Panc1 (cell line): ENCODE results near the gene TROAP. TPM values are rescaled to one million over a fixed set of nuclear protein-coding genes. Genes with fewer than 3 reads are reported as not detected.

Experiments used
- ATAC-seq: fragments of 200-7000 bp; cut with Tn5 transposase; 2 replicates; pipeline ENCODE4 v1.9.1; 2020; ENCODE audit warnings: mild to moderate bottlenecking, moderate library complexity
- BruUV-seq: library from RNA; stranded (reverse); fragments of 400-500 nt; replicated peaks from 2 replicates; lab custom pipeline; 2021; lab: Mats Ljungman, UMichigan
- CTCF ChIA-PET: fragments of 300-600 bp; sonication (Branson Sonifier 250); formaldehyde crosslinking; loops from one replicate; lab custom pipeline; 2022; ENCODE audit warnings: antibody characterized with exemption; lab: Charles Lee
- POLR2A ChIA-PET: fragments of 300-600 bp; sonication (Branson Sonifier 250); formaldehyde crosslinking; loops from one replicate; lab custom pipeline; 2022; ENCODE audit warnings: antibody characterized with exemption; lab: Charles Lee
- DNase-seq: peaks from one replicate; pipeline ENCODE4 v3.0.0-alpha.2; 2010; ENCODE audit warnings: low read depth, low spot score
- H3K27ac ChIP-seq: 2 replicates; pipeline ENCODE4 v1.5.1; 2011; ENCODE audit warnings: mild to moderate bottlenecking, low read length, inconsistent platforms
- H3K27me3 ChIP-seq: fragments of 200-500 bp; sonication (Bioruptor generic); 2 replicates; pipeline ENCODE4 v1.6.0; 2014; ENCODE audit warnings: low read length, inconsistent platforms; ENCODE audit not compliant: control insufficient read depth, insufficient read depth
- H3K36me3 ChIP-seq: fragments of 200-500 bp; sonication (Bioruptor generic); 2 replicates; pipeline ENCODE4 v1.5.1; 2014; ENCODE audit warnings: inconsistent platforms, mild to moderate bottlenecking, low read length, moderate library complexity; ENCODE audit not compliant: control insufficient read depth, insufficient read depth
- H3K4me1 ChIP-seq: 2 replicates; pipeline ENCODE4 v1.5.1; 2011; ENCODE audit warnings: inconsistent platforms, mild to moderate bottlenecking, low read length, moderate library complexity; ENCODE audit not compliant: control insufficient read depth, insufficient read depth
- H3K4me3 ChIP-seq, 2 experiments: 2 replicates each; pipeline ENCODE4 v1.5.1; 2011 to 2012; ENCODE audit warnings: low read depth in 2 of 2, low read length in 2 of 2, mild to moderate bottlenecking in 2 of 2, inconsistent platforms in 1 of 2, moderate library complexity in 1 of 2
- H3K9me3 ChIP-seq: fragments of 200-500 bp; sonication (Bioruptor generic); 2 replicates; pipeline ENCODE4 v1.5.1; 2014; ENCODE audit warnings: low read depth, mild to moderate bottlenecking, inconsistent platforms, low read length, moderate library complexity; ENCODE audit not compliant: control insufficient read depth, insufficient read depth
- POLR2AphosphoS5 ChIP-seq: IDR thresholded peaks from 2 replicates; pipeline ENCODE4 v1.6.1; 2012; ENCODE audit warnings: mild to moderate bottlenecking, low read depth, low read length, moderate library complexity
- SIN3A ChIP-seq: IDR thresholded peaks from 2 replicates; pipeline ENCODE4 v1.6.1; 2012; ENCODE audit warnings: low read depth, mild to moderate bottlenecking, low read length, moderate library complexity, borderline replicate concordance; ENCODE audit not compliant: insufficient read depth
- TCF7L2 ChIP-seq: IDR thresholded peaks from 2 replicates; pipeline ENCODE4 v1.6.1; 2011; ENCODE audit warnings: mild to moderate bottlenecking, low read depth, low read length, inconsistent platforms
- in situ Hi-C: cut with HindIII; loops from 2 replicates; pipeline ENCODE4 v1.10.0; 2016; ENCODE audit warnings: low sequenced_read_pairs, low pct_unique_long_range_greater_than_20kb
- intact Hi-C: fragments of 100-400 bp; cut with micrococcal nuclease; formaldehyde crosslinking; loops from one replicate; pipeline ENCODE4 v1.10.0; 2022; ENCODE audit not compliant: unreplicated experiment
- total RNA-seq: library from RNA; stranded (reverse); gene quantifications from one replicate; pipeline ENCODE4 v1.2.1, GENCODE V29; 2021; ENCODE audit not compliant: unreplicated experiment
- TF ChIP-seq, protein P1 (sequence below), 2 experiments: IDR thresholded peaks; 2 replicates each; pipeline ENCODE4 v1.6.1; 2011 to 2012; ENCODE audit warnings: low read depth in 2 of 2, control low read depth in 1 of 2, low read length in 1 of 2, mild to moderate bottlenecking in 1 of 2, moderate library complexity in 1 of 2; ENCODE audit not compliant: insufficient read depth in 1 of 2
- TF ChIP-seq, protein P2 (sequence below): fragments of 450-650 bp; IDR thresholded peaks from 2 replicates; pipeline ENCODE4 v1.5.1; 2017; ENCODE audit warnings: mild to moderate bottlenecking

The TROAP gene
- total RNA-seq, 1 experiment from 2014 or later = 50.0 TPM

DNA sequence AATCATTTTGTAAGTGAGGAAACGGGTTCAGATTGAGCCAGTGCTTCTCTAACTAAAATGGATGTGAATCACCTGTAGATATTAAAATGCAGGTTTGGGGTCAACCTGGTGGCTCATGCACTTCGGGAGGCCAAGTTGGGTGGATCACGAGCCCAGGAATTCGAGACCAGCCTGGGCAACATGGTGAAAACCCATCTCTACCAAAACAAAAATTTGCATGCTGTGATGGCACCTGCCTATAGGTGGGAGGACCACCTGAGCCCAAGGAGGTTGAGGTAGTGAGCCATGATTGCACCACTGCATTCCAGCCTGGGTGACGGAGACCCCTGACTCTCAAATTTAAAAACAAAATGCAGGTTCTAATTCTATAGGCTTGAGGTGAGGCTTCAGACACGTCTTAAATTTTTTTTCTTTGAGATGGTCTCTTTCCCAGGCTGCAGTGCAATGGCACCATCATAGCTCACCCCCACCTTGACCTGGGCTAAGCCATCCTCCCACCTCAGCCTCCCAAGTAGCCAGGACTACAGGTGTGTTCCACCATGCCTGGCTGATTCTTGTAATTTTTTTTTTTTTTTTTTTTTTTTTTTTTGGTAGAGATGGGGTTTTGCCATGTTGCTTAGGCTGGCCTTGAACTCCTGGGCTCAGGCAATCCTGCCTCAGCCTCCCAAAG lies 49.2 kb upstream of the TROAP start:
- BruUV-seq = no TSS peak
- POLR2A ChIA-PET = interaction anchor here (0.6 kb wide), 1 partner anchor 27 kb away, joined by 4 read pairs; no protein-coding TSS in a partner anchor
- H3K4me3 ChIP-seq = no peak overlapping the region
- no peaks in the 10 kb centered on the region for H3K9me3 ChIP-seq
- ATAC-seq (peak; percentile 11), DNase-seq (no peak)
- H3K4me1 ChIP-seq = peaks cover 7% of the 10 kb centered on the region
- TF ChIP-seq TCF7L2 = no peak
- TF ChIP-seq SIN3A = no peak
- peak; percentile 65 for TF ChIP-seq POLR2AphosphoS5
- CTCF ChIA-PET = interaction anchor here (0.6 to 0.7 kb wide), 2 partner anchors 39 to 253 kb away, joined by 4 to 5 read pairs; no protein-coding TSS in a partner anchor
- no peak overlapping the region for H3K27ac ChIP-seq
- no peaks in the 10 kb centered on the region for H3K27me3 ChIP-seq
- H3K36me3 ChIP-seq = peaks cover 21% of the 10 kb centered on the region
- intact Hi-C loops (no loop called here), in situ Hi-C loops (no loop called here)

DNA sequence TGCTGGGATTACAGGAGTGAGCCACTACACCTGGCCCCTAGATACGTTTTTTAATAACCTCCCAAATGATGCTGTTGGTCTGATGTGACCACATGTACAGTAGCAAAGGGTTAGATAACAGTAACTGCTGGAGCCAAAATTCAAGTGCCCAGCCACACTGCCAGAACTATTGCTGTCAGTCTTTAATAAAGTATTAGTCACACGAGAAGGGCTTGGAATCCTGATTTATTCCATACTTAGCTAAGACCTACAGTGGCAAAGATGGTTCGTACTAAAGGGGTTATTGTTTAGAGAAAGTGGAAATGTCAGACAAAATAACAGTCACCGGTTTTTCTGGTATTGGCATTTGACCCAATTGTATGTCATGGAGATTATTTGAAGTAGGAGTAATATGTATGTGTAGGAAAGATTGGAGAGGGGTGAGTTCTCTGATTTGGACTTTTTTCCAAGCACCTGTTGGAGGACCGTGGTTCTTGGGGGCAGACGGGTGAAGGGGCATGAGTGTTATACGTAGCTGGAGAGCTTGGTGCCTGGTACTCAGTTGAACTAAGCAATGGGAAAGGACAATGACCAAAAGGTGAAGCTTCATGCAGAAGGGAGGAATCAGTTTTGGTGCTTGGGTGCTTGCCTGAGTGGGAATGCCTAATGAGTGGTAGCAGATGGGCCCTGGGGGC lies 48.5 kb upstream of the TROAP start:
- ATAC-seq (peak; percentile 30), DNase-seq (no peak)
- in situ Hi-C loops = no loop called here
- Histone ChIP-seq H3K27ac (no peak overlapping the region), H3K27me3 (no peaks in the 10 kb centered on the region), H3K4me1 (peaks cover 7% of the 10 kb centered on the region), H3K9me3 (no peaks in the 10 kb centered on the region), H3K4me3 (no peak overlapping the region), H3K36me3 (peaks cover 21% of the 10 kb centered on the region)
- intact Hi-C loops = no loop called here
- TF ChIP-seq, protein P1, sequence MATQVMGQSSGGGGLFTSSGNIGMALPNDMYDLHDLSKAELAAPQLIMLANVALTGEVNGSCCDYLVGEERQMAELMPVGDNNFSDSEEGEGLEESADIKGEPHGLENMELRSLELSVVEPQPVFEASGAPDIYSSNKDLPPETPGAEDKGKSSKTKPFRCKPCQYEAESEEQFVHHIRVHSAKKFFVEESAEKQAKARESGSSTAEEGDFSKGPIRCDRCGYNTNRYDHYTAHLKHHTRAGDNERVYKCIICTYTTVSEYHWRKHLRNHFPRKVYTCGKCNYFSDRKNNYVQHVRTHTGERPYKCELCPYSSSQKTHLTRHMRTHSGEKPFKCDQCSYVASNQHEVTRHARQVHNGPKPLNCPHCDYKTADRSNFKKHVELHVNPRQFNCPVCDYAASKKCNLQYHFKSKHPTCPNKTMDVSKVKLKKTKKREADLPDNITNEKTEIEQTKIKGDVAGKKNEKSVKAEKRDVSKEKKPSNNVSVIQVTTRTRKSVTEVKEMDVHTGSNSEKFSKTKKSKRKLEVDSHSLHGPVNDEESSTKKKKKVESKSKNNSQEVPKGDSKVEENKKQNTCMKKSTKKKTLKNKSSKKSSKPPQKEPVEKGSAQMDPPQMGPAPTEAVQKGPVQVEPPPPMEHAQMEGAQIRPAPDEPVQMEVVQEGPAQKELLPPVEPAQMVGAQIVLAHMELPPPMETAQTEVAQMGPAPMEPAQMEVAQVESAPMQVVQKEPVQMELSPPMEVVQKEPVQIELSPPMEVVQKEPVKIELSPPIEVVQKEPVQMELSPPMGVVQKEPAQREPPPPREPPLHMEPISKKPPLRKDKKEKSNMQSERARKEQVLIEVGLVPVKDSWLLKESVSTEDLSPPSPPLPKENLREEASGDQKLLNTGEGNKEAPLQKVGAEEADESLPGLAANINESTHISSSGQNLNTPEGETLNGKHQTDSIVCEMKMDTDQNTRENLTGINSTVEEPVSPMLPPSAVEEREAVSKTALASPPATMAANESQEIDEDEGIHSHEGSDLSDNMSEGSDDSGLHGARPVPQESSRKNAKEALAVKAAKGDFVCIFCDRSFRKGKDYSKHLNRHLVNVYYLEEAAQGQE (IDR thresholded peaks at IDR 0.05; ENCODE audit: insufficient read depth in 1 of 2, low read depth in 2 of 2, low read length in 1 of 2) = no peak
- TF ChIP-seq, protein P2, sequence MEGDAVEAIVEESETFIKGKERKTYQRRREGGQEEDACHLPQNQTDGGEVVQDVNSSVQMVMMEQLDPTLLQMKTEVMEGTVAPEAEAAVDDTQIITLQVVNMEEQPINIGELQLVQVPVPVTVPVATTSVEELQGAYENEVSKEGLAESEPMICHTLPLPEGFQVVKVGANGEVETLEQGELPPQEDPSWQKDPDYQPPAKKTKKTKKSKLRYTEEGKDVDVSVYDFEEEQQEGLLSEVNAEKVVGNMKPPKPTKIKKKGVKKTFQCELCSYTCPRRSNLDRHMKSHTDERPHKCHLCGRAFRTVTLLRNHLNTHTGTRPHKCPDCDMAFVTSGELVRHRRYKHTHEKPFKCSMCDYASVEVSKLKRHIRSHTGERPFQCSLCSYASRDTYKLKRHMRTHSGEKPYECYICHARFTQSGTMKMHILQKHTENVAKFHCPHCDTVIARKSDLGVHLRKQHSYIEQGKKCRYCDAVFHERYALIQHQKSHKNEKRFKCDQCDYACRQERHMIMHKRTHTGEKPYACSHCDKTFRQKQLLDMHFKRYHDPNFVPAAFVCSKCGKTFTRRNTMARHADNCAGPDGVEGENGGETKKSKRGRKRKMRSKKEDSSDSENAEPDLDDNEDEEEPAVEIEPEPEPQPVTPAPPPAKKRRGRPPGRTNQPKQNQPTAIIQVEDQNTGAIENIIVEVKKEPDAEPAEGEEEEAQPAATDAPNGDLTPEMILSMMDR = no peak
- TF ChIP-seq POLR2AphosphoS5 = no peak
- TF ChIP-seq SIN3A = no peak
- TF ChIP-seq TCF7L2 = no peak
- BruUV-seq = no TSS peak
- ChIA-PET POLR2A (interaction anchor here (0.6 kb wide), 1 partner anchor 26 kb away, joined by 4 read pairs; no protein-coding TSS in a partner anchor), CTCF (interaction anchor here (0.6 kb wide), 1 partner anchor 339 kb away, joined by 11 read pairs; no protein-coding TSS in a partner anchor)
